ENCODE results near the gene DYNLT2B. TPM values are rescaled to one million over a fixed set of nuclear protein-coding genes. Genes with fewer than 3 reads are reported as not detected.

Gene DYNLT2B
- total RNA-seq, 1 experiment from 2014 or later: 12.1 TPM

DNA sequence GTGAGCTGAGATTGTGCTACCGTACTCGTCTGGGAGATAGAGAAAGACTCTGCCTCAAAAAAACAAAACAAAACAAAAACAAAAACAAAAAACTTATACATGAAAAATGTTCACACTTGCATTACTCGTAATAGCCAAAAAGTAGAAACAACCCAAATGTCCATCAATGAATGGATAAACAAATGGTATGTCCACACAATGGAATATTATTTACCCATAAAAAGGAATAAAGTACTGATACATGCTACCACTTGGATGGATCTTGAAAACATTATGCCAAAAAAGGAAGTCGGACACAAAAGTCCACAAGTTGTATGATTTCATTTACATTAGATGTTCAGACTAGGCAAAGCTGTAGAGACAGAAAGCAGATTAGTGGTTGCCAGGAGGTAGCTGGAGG is 57.3 kb downstream of the DYNLT2B start:
- H3K27me3 ChIP-seq (replicated peaks; ENCODE audit: control insufficient read depth, insufficient read depth, low read length): no peaks in the 10 kb centered on the region
- ChIA-PET POLR2A (no interaction called here), CTCF (no interaction called here)
- no peak overlapping the region for H3K4me3 Mint-ChIP-seq (ENCODE audit: unreplicated experiment)
- no peaks in the 10 kb centered on the region for H3K9me3 ChIP-seq
- H3K27ac Mint-ChIP-seq (ENCODE audit: unreplicated experiment): no peak overlapping the region
- H3K36me3 Mint-ChIP-seq (ENCODE audit: insufficient read depth, unreplicated experiment): peaks cover 32% of the 10 kb centered on the region
- BruUV-seq (replicated peaks): no TSS peak
- H3K4me3 ChIP-seq (ENCODE audit: low read depth, low read length): no peak overlapping the region
- H3K36me3 ChIP-seq (ENCODE audit: control insufficient read depth, insufficient read depth, low read length): no peaks in the 10 kb centered on the region; the same call in 1 of the 2 replicates
- no peak for DNase-seq
- no peaks in the 10 kb centered on the region for H3K27me3 Mint-ChIP-seq (ENCODE audit: insufficient read depth, unreplicated experiment)
- no peaks in the 10 kb centered on the region for H3K4me1 Mint-ChIP-seq (ENCODE audit: low read depth, unreplicated experiment)
- intact Hi-C loops (cut with micrococcal nuclease; ENCODE audit: unreplicated experiment): no loop called here
- no peaks in the 10 kb centered on the region for H3K4me1 ChIP-seq
- TF ChIP-seq, protein P1, sequence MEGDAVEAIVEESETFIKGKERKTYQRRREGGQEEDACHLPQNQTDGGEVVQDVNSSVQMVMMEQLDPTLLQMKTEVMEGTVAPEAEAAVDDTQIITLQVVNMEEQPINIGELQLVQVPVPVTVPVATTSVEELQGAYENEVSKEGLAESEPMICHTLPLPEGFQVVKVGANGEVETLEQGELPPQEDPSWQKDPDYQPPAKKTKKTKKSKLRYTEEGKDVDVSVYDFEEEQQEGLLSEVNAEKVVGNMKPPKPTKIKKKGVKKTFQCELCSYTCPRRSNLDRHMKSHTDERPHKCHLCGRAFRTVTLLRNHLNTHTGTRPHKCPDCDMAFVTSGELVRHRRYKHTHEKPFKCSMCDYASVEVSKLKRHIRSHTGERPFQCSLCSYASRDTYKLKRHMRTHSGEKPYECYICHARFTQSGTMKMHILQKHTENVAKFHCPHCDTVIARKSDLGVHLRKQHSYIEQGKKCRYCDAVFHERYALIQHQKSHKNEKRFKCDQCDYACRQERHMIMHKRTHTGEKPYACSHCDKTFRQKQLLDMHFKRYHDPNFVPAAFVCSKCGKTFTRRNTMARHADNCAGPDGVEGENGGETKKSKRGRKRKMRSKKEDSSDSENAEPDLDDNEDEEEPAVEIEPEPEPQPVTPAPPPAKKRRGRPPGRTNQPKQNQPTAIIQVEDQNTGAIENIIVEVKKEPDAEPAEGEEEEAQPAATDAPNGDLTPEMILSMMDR (IDR thresholded peaks at IDR 0.05; ENCODE audit: insufficient read depth in 1 of 2, low read depth in 1 of 2, low read length in 1 of 2, severe bottlenecking in 1 of 2, unreplicated experiment in 1 of 2): no peak
- H3K9me3 Mint-ChIP-seq (ENCODE audit: unreplicated experiment): no peaks in the 10 kb centered on the region

DNA sequence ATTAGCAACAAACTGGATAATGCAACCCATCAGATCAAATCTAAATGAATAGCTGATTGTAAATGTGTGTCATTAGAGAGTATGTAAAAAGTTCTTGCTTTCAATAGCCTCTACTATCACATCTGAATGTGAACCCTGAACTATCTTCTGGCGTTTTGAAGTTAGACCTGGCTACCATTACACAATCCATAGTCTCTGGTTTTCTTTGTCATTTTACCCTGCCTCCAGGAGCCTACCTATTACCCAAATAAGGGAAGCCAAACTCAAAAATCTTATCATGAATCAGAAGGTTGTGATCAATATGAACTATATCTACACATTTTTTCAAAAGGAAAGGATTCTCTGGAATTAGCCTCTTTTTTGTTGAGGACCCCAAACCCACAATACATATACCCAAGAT is 62.3 kb downstream of the DYNLT2B start:
- Mint-ChIP-seq H3K4me1 (ENCODE audit: low read depth, unreplicated experiment) (no peaks in the 10 kb centered on the region), H3K9me3 (ENCODE audit: unreplicated experiment) (no peaks in the 10 kb centered on the region), H3K4me3 (ENCODE audit: unreplicated experiment) (no peak overlapping the region), H3K36me3 (ENCODE audit: insufficient read depth, unreplicated experiment) (peaks cover 29% of the 10 kb centered on the region), H3K27ac (ENCODE audit: unreplicated experiment) (no peak overlapping the region), H3K27me3 (ENCODE audit: insufficient read depth, unreplicated experiment) (no peaks in the 10 kb centered on the region)
- TF ChIP-seq, protein P1 (IDR thresholded peaks at IDR 0.05; ENCODE audit: insufficient read depth in 1 of 2, low read depth in 1 of 2, low read length in 1 of 2, severe bottlenecking in 1 of 2, unreplicated experiment in 1 of 2): no peak
- POLR2A ChIA-PET: no interaction called here
- H3K27me3 ChIP-seq (replicated peaks; ENCODE audit: control insufficient read depth, insufficient read depth, low read length): no peaks in the 10 kb centered on the region
- H3K9me3 ChIP-seq: no peaks in the 10 kb centered on the region
- H3K4me3 ChIP-seq (ENCODE audit: low read depth, low read length): no peak overlapping the region
- no peaks in the 10 kb centered on the region for H3K4me1 ChIP-seq
- intact Hi-C loops (cut with micrococcal nuclease; ENCODE audit: unreplicated experiment): loop anchor here (10.0 kb wide), 1 partner anchor 189 kb away; no protein-coding TSS in a partner anchor
- H3K36me3 ChIP-seq (ENCODE audit: control insufficient read depth, insufficient read depth, low read length): no peaks in the 10 kb centered on the region; the same call in 1 of the 2 replicates
- no TSS peak for BruUV-seq (replicated peaks)
- CTCF ChIA-PET: interaction anchor here (1.0 kb wide), 1 partner anchor 267 kb away, joined by 3 read pairs; no protein-coding TSS in a partner anchor
- DNase-seq: no peak

DNA sequence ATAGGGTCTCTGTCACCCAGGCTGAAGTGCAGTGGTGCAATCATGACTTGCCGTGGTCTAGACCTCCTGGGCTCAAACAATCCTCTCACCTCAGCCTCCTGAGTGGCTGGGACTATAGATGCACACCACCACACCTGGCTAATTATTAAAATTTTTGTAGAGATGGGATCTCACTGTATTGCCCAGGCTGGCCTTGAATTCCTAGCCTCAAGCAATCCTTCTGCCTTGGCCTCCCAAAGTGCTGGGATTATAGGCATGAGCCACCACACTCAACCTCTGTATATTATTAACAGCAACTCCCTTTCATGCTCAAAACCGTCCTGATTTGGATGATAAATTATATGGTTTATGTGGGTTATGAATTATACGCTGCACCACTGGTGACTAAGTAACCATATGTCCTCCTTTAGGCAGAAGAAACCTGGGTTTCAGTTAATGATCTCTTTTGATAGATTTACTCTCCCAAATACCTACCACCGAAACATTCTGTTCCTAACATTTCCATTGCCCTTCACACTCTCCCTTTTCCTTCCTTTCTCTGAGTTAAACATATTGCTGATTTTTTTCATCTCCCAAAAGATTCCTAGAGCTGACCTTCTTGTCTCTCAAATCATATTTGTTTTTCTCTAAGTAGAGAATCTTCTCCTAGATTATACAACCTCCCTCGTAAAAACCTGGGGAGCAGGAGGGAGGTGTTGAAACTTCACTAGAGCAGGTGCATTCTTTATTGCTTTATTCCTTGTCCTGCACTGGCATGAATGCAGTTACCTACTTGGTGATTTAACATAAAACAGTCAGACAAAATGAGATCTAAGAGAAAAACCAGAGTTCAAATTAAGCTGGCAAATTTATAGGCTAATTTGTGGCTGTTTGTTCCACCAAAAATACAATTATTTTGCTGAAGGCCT is 63.4 kb downstream of the DYNLT2B start:
- H3K36me3 ChIP-seq (ENCODE audit: control insufficient read depth, insufficient read depth, low read length): no peaks in the 10 kb centered on the region; the same call in 1 of the 2 replicates
- POLR2A ChIA-PET: no interaction called here
- H3K27me3 ChIP-seq (replicated peaks; ENCODE audit: control insufficient read depth, insufficient read depth, low read length): no peaks in the 10 kb centered on the region
- H3K4me1 Mint-ChIP-seq (ENCODE audit: low read depth, unreplicated experiment): no peaks in the 10 kb centered on the region
- H3K9me3 Mint-ChIP-seq (ENCODE audit: unreplicated experiment): no peaks in the 10 kb centered on the region
- H3K4me3 Mint-ChIP-seq (ENCODE audit: unreplicated experiment): no peak overlapping the region
- TF ChIP-seq, protein P1 (IDR thresholded peaks at IDR 0.05; ENCODE audit: insufficient read depth in 1 of 2, low read depth in 1 of 2, low read length in 1 of 2, severe bottlenecking in 1 of 2, unreplicated experiment in 1 of 2): no peak
- no peaks in the 10 kb centered on the region for H3K27me3 Mint-ChIP-seq (ENCODE audit: insufficient read depth, unreplicated experiment)
- no peak overlapping the region for H3K4me3 ChIP-seq (ENCODE audit: low read depth, low read length)
- BruUV-seq (replicated peaks): no TSS peak
- CTCF ChIA-PET: interaction anchor here (1.0 kb wide), 1 partner anchor 268 kb away, joined by 3 read pairs; no protein-coding TSS in a partner anchor
- H3K36me3 Mint-ChIP-seq (ENCODE audit: insufficient read depth, unreplicated experiment): peaks cover 25% of the 10 kb centered on the region
- intact Hi-C loops (cut with micrococcal nuclease; ENCODE audit: unreplicated experiment): loop anchor here (10.0 kb wide), 1 partner anchor 190 kb away; no protein-coding TSS in a partner anchor
- H3K27ac Mint-ChIP-seq (ENCODE audit: unreplicated experiment): no peak overlapping the region
- DNase-seq: no peak
- no peaks in the 10 kb centered on the region for H3K4me1 ChIP-seq
- no peaks in the 10 kb centered on the region for H3K9me3 ChIP-seq

All from Caco-2 (cell line).